GM18520 (cell line): ENCODE results near the gene TMEM140.
"Not testable (repeated sequence)": the region's sequence is repeated elsewhere in the genome, so short reads cannot be mapped to it uniquely, and the experiment has no call there.

Experiments used
- ATAC-seq: cut with Tn5 transposase; IDR thresholded peaks from one replicate; pipeline ENCODE4 v1.9.1; 2021; ENCODE audit not compliant: unreplicated experiment

Gene TMEM140

GRCh38 chr7:135171581-135172291, 23.9 kb downstream of the TMEM140 start:
- ATAC-seq, result not testable (repeated sequence)

GRCh38 chr7:135173916-135174315, 26.0 kb downstream of the TMEM140 start:
- not testable (repeated sequence) for ATAC-seq

DNA sequence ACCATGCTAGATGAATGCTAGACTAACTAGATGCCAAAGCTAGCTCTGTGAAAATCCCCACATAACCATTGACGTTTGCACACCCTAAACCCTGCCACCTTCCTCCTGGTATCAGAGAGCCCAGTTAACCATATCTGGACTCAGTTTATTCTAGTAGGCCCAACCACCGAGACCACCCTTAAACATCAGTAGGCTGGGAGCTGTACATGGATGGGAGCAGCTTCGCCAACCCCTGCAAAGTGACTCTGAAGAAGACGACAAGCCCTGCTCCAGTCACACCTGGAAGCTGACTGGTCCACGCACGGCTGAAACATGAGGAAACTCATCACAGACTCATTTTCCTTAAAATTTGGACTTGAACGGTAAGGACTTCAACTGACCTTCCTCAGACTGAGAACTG, 27.1 kb downstream of the TMEM140 start:
- no peak for ATAC-seq

DNA sequence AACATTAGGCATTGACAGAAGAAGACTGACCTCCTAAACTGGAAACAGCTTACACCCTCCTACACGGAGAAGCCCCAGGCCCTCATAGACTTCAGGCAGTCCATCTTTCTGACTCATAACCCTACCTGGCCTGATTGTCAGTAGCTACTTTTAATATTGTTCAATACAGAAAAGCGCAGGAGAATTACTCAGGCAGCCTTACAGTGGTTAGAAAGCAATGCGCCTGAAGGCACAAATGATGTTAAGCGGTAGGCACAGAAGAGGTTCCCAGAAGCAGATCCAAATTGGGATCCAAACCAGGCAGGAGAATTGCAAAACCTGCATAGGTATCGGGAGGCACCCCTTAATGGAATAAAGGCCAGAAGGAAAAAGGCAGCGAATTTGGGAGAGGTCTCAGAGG, 28.1 kb downstream of the TMEM140 start:
- ATAC-seq, result no peak

DNA sequence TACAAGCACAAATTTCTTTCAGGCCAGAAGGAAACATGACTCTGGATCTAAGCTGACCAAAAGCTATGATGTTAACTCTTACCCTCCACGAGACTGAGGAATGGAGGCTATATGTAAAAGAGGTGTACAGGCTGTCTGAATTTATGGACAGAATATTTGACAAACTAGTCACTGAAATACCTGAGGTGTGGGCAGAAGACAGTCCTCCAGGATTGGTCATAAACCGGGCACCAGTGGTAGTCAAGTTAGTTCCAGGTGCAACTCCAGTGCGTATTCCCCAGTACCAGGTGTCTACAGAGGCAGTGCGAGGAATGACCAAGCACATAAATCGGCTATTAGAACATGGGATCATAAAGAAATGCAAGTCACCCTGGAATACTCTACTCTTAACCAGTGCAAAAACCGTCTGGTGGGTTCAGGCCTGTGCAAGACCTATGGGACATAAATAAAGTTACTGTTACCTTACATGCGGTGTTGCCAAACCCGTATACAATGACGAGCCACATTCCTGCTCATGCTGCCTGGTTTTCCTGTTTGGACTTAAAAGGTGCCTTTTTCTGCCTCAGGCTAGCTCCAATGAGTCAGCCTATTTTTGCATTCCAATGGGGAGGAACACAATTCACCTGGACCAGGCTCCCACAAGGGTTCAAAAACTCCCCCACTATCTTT, 29.3 kb downstream of the TMEM140 start:
- no peak for ATAC-seq

- no peak for ATAC-seq
Measured at GRCh38 chr7:135178364-135178763, 30.5 kb downstream of the TMEM140 start.

DNA sequence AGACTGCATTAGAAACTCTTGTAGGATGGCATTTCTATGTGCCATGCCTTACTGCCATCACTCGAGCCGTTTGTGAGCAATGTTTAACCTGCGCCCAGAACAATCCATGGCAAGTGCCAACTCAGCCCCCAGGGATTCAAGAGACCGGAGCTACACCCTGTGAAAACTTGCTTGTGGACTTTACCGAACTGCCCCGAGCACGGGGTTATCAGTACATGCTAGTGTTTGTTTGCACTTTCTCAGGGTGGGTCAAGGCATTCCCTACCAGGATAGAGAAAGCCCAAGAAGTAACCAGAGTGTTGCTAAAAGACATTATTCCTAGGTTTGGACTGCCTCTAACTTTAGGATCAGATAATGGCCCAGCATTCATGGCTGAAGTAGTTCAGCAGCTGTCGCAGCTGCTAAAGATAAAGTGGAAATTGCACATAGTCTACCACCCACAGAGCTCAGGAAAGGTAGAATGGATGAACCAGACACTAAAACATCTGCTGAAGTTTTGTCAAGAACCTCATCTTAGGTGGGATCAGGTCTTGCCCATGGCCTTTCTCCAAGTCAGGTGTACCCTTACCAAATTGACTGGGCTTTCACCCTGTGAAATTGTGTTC, 31.6 kb downstream of the TMEM140 start:
- ATAC-seq, result no peak

DNA sequence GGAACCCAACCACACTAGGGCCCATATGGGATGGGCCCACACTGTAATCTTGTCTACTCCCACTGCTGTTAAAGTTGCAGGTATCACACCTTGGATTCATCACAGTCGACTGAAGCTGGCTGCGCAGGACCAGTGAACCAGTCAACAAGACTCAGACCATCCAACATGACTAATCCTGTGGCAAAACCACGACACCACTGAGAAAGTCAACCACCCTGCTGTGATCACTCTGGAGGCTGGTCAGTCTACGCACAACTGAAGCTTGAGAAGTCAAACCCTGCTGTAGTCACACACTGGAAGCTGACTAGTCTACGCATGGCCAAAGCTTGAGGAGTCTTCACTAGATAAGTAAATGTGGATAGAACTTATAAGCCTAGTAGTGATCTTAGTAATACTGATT, 32.2 kb downstream of the TMEM140 start:
- no peak for ATAC-seq

GRCh38 chr7:135181261-135181928, 33.5 kb downstream of the TMEM140 start:
- ATAC-seq, result no peak

GRCh38 chr7:135181929-135182678, 34.2 kb downstream of the TMEM140 start:
- ATAC-seq, result no peak

DNA sequence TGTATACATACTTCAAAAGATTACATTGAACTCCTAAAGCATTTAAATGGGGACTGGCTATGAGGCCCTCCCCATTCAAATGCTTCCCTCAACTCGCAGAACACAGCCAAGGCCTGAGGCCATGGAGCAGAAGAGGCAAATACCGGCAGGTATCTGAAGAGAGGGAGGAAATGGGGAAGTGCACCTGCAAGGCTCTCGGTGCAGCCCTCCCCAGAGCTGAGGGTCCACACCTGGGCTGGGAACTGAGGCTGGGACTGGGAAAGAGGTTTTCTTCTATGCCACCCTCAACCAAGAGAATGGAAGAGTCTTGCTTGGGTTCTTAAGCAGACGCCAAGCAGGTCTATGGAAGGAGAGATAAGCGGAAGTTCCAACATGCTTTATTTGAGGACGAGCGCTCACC, 35.6 kb downstream of the TMEM140 start:
- ATAC-seq, result no peak

DNA sequence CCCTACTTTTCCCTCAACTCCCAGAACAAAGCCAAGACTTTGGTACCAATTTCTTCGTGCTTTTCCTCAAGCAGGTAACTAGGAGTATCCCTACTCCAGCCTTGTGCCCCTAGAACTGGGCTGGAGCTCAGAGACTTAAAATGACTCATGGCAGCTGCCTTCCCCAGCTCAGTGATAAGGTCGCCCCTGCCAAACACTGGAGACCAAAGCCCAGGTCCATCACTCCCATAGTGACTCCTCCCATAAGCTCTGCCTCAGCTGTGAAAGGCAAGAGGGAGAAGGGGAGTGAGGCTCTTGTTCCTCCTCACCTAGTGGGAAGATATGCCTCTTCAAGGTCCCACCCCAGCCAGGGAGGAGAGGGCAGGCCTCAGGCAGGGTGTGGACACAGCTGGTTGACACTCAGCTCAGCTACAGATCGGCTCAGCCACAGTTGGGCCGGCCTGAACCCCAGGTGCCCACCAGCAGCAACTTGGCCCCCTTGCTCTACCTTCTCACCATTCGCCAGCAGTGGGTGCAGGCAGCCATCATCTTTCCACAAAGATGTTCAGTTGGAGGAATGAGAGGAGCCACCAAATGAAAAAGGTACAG, 36.5 kb downstream of the TMEM140 start:
- ATAC-seq, result no peak

GRCh38 chr7:135185471-135186260, 37.8 kb downstream of the TMEM140 start:
- no peak for ATAC-seq

- no peak for ATAC-seq
Measured at GRCh38 chr7:135186261-135186540, 38.3 kb downstream of the TMEM140 start.

GRCh38 chr7:135186841-135187253, 39.0 kb downstream of the TMEM140 start:
- ATAC-seq, result peak; percentile 51

DNA sequence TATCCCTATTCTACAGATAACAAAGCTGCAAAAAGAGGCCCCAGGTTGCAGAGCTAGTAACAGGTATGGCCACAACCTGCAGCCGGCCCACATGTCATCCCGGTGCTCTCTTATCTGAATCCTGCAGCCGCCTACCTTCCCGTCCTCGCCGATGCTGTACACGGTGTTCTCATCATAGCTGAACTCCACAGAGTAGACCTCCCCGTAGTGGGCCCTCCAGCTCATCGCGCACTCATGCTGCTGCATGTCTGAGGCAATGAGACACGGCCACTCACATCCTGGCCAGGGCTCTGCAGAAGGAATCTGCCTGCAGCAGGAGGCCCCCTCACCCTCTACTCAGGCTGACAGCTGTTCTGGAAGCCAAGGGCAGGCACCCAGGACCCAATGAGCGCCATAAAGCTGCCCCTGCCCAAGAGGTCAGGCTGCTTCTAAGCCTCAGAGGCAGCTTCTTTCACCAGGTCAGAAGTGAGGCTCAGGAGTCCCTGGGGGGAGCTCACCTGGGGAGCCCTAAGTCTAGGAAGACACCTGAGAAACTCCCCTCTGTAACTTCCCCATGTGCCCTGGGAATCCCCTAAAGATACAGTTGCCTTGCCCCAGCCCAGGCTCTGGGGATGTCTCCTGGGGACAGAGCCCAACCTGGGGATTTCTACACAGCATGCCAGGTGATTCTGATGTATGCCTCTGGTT, 40.6 kb downstream of the TMEM140 start:
- peak; percentile 38 for ATAC-seq

GRCh38 chr7:135189221-135189662, 41.4 kb downstream of the TMEM140 start:
- ATAC-seq, result no peak

GRCh38 chr7:135189961-135190360, 42.1 kb downstream of the TMEM140 start:
- no peak for ATAC-seq

DNA sequence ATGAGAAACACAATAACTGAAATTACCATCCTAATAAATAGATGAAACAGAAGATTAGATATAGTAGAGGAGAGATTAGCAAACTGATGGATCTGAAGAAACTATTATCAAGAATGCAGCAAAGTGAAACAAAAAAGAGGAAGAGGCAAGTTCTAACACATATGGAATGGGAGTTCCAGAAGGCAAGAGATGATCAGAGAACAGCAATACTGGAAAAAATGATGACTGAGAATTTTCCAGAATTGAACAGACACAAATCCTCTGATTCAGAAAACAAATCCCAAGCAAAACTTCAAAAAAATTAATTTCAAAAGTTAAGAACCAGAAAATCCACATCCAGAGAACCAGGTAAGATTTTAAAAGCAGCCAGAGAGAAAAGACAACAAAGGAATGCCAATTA, 42.8 kb downstream of the TMEM140 start:
- no peak for ATAC-seq
